Gastroesophageal sphincter (tissue), 3 donors: ENCODE results near the gene PRR27.

Experiments used
- POLR2AphosphoS5 ChIP-seq: sonication (generic); formaldehyde crosslinking; IDR thresholded peaks from one replicate; pipeline ENCODE4 v1.6.1; 2017; ENCODE audit warnings: antibody characterized with exemption
- TF ChIP-seq, protein P1 (sequence below), 4 experiments: fragments of 200-600 bp in 2 of 4; fragments of 450-650 bp in 2 of 4; sonication (generic) in 1 of 4; IDR thresholded peaks; one replicate each; pipeline ENCODE4 v1.5.1; 2017 to 2019; ENCODE audit warnings: antibody characterized with exemption in 4 of 4, mild to moderate bottlenecking in 2 of 4, moderate library complexity in 2 of 4

- TF ChIP-seq, protein P1, sequence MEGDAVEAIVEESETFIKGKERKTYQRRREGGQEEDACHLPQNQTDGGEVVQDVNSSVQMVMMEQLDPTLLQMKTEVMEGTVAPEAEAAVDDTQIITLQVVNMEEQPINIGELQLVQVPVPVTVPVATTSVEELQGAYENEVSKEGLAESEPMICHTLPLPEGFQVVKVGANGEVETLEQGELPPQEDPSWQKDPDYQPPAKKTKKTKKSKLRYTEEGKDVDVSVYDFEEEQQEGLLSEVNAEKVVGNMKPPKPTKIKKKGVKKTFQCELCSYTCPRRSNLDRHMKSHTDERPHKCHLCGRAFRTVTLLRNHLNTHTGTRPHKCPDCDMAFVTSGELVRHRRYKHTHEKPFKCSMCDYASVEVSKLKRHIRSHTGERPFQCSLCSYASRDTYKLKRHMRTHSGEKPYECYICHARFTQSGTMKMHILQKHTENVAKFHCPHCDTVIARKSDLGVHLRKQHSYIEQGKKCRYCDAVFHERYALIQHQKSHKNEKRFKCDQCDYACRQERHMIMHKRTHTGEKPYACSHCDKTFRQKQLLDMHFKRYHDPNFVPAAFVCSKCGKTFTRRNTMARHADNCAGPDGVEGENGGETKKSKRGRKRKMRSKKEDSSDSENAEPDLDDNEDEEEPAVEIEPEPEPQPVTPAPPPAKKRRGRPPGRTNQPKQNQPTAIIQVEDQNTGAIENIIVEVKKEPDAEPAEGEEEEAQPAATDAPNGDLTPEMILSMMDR (IDR thresholded peaks at IDR 0.05), result no peak
- TF ChIP-seq POLR2AphosphoS5, result no peak
Measured at GRCh38 chr4:70151271-70151670, 2.8 kb upstream of the PRR27 start.
